Uterus (tissue), 2 donors: Measurements from ENCODE around the gene DMAC2.

ENCODE experiments used
- POLR2A ChIP-seq, 2 donors: fragments of 450-650 bp; IDR thresholded peaks; one replicate each; pipeline ENCODE4 v1.6.1; 2016; ENCODE audit warnings: antibody characterized with exemption in 2 of 2, mild to moderate bottlenecking in 1 of 2, moderate library complexity in 1 of 2
- TF ChIP-seq, protein P1 (sequence below), 4 experiments: fragments of 200-600 bp in 2 of 4; fragments of 450-650 bp in 2 of 4; sonication (generic) in 2 of 4; IDR thresholded peaks; one replicate each; pipeline ENCODE4 v1.5.1; 2016 to 2019; ENCODE audit warnings: antibody characterized with exemption in 4 of 4, mild to moderate bottlenecking in 2 of 4, moderate library complexity in 1 of 4

DNA sequence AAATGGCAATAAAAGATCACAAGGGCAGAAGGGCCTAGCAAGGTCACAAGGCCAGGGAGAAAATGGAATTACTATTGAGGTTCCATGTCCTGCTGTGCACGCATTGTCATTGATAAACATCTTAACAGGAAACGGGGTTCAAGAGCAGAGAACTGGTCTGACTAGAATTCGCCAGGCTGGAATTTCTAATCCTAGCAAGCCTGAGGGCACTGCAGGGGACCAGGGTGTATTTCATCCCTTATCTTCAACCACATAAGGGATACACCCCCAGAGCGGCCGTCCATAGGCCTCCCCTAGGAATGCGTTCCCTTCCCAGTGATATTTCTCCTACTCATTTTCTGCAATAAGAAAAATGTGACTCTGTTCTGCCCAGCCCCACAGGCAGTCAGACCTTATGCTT is 22.8 kb upstream of the DMAC2 start:
- TF ChIP-seq, protein P1, sequence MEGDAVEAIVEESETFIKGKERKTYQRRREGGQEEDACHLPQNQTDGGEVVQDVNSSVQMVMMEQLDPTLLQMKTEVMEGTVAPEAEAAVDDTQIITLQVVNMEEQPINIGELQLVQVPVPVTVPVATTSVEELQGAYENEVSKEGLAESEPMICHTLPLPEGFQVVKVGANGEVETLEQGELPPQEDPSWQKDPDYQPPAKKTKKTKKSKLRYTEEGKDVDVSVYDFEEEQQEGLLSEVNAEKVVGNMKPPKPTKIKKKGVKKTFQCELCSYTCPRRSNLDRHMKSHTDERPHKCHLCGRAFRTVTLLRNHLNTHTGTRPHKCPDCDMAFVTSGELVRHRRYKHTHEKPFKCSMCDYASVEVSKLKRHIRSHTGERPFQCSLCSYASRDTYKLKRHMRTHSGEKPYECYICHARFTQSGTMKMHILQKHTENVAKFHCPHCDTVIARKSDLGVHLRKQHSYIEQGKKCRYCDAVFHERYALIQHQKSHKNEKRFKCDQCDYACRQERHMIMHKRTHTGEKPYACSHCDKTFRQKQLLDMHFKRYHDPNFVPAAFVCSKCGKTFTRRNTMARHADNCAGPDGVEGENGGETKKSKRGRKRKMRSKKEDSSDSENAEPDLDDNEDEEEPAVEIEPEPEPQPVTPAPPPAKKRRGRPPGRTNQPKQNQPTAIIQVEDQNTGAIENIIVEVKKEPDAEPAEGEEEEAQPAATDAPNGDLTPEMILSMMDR (IDR thresholded peaks at IDR 0.05), result no peak
- TF ChIP-seq POLR2A (IDR thresholded peaks at IDR 0.05), result no peak
